ENCODE results near the gene SLC26A11. TPM values are rescaled to one million over a fixed set of nuclear protein-coding genes. Genes with fewer than 3 reads are reported as not detected.
"Not testable (repeated sequence)": the region's sequence is repeated elsewhere in the genome, so short reads cannot be mapped to it uniquely, and the experiment has no call there.

SLC26A11 gene
- total RNA-seq, 4 donors from 2014 or later, result 13.2 to 24.7 (median 17.0) TPM

DNA sequence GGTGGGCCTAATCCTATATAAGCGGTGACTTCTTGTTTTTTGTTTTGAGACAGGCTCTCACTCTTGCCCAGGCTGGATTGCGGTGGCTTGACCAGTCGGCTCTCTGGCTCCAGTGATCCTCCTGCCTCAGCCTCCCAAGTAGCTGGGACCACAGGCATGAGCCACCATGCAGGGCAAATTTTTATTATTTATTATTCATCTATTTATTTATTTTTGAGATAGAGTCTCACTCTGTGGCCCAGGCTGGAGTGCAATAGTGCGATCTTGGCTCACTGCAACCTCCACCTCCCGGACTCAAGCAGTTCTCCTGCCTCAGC, 35.8 kb downstream of the SLC26A11 start:
- Histone ChIP-seq H3K4me3 (no peak overlapping the region), H3K27me3 (no peaks in the 10 kb centered on the region), H3K36me3 (no peaks in the 10 kb centered on the region), H3K4me1 (peaks cover 4 to 51% (median 21%) of the 10 kb centered on the region in 4 donors), H3K9me3 (no peaks in the 10 kb centered on the region), H3K27ac (no peak overlapping the region)
- no peak for TF ChIP-seq POLR2AphosphoS5 (IDR thresholded peaks at IDR 0.05)
- intact Hi-C loops (cut with DNase I; ENCODE audit: low total_unique reads) (no loop called here), in situ Hi-C loops (cut with MboI; ENCODE audit: low pct_ligation_motif_present in 1 of 4, low pct_unique_long_range_greater_than_20kb in 1 of 4, low sequenced_read_pairs in 3 of 4) (no loop called here)
- DNase-seq, result no peak
- 93 to 98% methylated on average over 3 to 5 of the region's 5 CpGs for WGBS, 2 donors (ENCODE audit: low coverage in 1 of 2)

DNA sequence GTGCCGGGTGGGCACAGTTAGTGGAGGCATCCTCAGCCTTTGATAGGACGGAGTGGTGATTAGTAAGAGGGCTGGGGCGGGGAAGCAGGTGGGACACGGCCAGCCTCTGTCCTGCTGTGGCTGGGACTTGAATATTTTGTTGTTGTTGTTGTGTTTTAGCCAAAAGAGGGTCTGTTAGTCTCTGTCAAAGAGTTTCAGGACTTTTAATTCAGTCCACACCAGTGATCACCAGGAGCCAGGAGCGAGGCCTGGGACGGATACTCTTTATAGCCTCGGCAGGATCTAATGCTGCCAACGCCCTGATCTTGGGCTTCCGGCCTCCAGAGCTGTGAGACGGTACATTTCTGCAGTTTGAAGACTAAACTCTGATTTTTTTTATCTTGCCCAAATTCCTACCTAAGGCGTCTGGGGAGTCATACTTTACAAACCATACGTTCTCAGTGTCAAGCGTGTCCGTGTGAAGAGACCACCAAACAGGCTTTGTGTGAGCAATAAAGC, 37.5 kb downstream of the SLC26A11 start:
- no peaks in the 10 kb centered on the region for H3K27me3 ChIP-seq
- in situ Hi-C loops (cut with MboI; ENCODE audit: low pct_ligation_motif_present in 1 of 4, low pct_unique_long_range_greater_than_20kb in 1 of 4, low sequenced_read_pairs in 3 of 4) (no loop called here), intact Hi-C loops (cut with DNase I; ENCODE audit: low total_unique reads) (no loop called here)
- 56% methylated on average over 14 of the region's 14 CpGs; no CpG with 5 or more reads in 1 of the 2 donors for WGBS, 2 donors (ENCODE audit: low coverage in 1 of 2)
- DNase-seq, result peak; percentile 68
- H3K4me1 ChIP-seq, result peaks cover 15 to 65% (median 35%) of the 10 kb centered on the region in 4 donors
- no peak overlapping the region for H3K4me3 ChIP-seq
- TF ChIP-seq, protein P1, sequence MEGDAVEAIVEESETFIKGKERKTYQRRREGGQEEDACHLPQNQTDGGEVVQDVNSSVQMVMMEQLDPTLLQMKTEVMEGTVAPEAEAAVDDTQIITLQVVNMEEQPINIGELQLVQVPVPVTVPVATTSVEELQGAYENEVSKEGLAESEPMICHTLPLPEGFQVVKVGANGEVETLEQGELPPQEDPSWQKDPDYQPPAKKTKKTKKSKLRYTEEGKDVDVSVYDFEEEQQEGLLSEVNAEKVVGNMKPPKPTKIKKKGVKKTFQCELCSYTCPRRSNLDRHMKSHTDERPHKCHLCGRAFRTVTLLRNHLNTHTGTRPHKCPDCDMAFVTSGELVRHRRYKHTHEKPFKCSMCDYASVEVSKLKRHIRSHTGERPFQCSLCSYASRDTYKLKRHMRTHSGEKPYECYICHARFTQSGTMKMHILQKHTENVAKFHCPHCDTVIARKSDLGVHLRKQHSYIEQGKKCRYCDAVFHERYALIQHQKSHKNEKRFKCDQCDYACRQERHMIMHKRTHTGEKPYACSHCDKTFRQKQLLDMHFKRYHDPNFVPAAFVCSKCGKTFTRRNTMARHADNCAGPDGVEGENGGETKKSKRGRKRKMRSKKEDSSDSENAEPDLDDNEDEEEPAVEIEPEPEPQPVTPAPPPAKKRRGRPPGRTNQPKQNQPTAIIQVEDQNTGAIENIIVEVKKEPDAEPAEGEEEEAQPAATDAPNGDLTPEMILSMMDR (IDR thresholded peaks at IDR 0.05), result no peak
- no peak for TF ChIP-seq EP300 (IDR thresholded peaks at IDR 0.05; ENCODE audit: low read depth)
- no peak for TF ChIP-seq POLR2AphosphoS5 (IDR thresholded peaks at IDR 0.05)
- no peak for TF ChIP-seq POLR2A (IDR thresholded peaks at IDR 0.05)
- H3K9me3 ChIP-seq, result no peaks in the 10 kb centered on the region
- peak overlapping the region; percentile 11 to 96 (median 54) for H3K27ac ChIP-seq
- no peaks in the 10 kb centered on the region for H3K36me3 ChIP-seq

DNA sequence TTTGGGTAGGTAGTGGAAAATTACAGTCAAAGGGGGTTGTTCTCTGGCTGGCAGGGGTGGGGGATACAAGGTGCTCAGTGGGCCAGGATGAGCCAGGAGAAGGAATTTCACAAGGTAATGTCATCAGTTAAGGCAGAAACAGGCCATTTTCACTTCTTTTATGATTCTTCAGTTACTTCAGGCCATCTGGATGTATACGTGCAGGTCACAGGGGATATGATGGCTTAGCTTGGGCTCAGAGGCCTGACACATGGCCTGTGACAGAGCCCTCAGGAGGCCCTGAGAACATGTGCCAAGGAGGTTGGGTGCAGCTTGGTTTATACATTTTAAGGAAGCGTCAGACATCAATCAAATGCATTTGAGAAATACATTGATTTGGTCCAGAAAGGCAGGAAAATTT, 38.1 kb downstream of the SLC26A11 start:
- H3K4me3 ChIP-seq; H3K9me3 ChIP-seq; H3K36me3 ChIP-seq; intact Hi-C loops (cut with DNase I; ENCODE audit: low total_unique reads); DNase-seq; H3K27me3 ChIP-seq; in situ Hi-C loops (cut with MboI; ENCODE audit: low pct_ligation_motif_present in 1 of 4, low pct_unique_long_range_greater_than_20kb in 1 of 4, low sequenced_read_pairs in 3 of 4): not testable (repeated sequence)
- peaks cover 19 to 68% (median 40%) of the 10 kb centered on the region in 4 donors for H3K4me1 ChIP-seq
- WGBS, 2 donors (ENCODE audit: low coverage in 1 of 2), result 62% methylated on average over 2 of the region's 2 CpGs; no CpG with 5 or more reads in 1 of the 2 donors
- H3K27ac ChIP-seq, result peak overlapping the region; percentile 11 to 96 (median 54)

DNA sequence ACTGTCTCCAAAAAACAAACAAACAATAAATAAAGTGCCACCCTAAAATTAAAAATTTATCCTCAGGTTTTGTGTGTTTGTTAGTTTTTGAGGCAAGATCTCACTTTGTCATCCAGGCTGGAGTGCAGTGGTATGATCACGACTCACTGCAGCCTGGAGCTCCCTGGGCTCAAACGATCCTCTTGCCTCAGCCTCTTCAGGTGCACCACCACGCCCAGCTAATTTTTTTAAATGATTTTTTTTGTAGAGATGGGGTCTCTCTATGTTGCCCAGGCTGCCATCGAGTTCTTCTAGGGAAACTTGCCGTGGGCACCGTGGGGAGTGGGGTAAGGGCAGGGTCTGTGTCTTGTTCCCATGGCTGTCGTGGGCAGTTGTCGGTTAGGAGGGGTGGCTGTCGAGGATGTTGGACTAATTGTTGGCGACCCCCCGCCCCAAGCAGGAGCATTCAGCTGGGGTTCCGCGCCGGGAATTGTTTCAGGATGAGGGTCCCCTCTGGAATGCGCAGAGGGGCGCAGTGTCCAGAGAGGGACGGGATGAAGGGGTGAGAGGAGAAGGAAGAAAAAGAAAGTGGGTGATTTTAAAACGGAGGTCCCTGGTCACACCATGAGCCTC, 39.3 kb downstream of the SLC26A11 start:
- no peak for DNase-seq
- H3K4me1 ChIP-seq, result peaks cover 16 to 76% (median 49%) of the 10 kb centered on the region in 4 donors
- H3K9me3 ChIP-seq, result no peaks in the 10 kb centered on the region
- TF ChIP-seq, protein P1 (IDR thresholded peaks at IDR 0.05), result no peak
- no peak for TF ChIP-seq EP300 (IDR thresholded peaks at IDR 0.05; ENCODE audit: low read depth)
- no peak for TF ChIP-seq POLR2A (IDR thresholded peaks at IDR 0.05)
- no peak for TF ChIP-seq POLR2AphosphoS5 (IDR thresholded peaks at IDR 0.05)
- H3K27me3 ChIP-seq, result no peaks in the 10 kb centered on the region
- 44 to 51% methylated on average over 6 to 18 of the region's 18 CpGs for WGBS, 2 donors (ENCODE audit: low coverage in 1 of 2)
- H3K36me3 ChIP-seq, result no peaks in the 10 kb centered on the region
- peak overlapping the region; percentile 90 to 96 (median 96) for H3K27ac ChIP-seq
- intact Hi-C loops (cut with DNase I; ENCODE audit: low total_unique reads) (no loop called here), in situ Hi-C loops (cut with MboI; ENCODE audit: low pct_ligation_motif_present in 1 of 4, low pct_unique_long_range_greater_than_20kb in 1 of 4, low sequenced_read_pairs in 3 of 4) (no loop called here)
- peak overlapping the region; percentile 21 to 84 (median 74) for H3K4me3 ChIP-seq

DNA sequence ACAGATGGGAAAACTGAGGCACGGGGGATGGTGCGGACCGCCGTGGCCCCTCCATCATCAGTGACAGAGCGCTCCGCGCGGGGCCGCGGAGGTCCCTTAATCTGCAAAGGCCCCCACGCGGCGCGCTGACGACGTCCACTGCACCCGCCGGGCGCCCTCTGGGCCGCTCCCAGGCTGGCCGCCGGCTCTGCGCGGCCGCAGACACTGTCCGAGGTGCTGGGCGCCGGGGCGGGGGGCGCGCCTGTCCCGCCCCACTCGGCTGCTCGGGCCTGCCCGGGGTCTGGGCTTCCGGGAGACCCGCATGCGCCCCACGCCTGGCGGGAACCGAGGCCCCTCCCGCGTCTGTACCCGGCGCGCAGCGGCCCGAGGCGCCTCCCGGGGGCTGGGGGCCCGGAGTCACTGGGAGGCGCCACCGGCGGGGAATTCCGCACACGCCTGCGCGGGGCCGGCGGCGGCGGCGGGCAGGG, 39.9 kb downstream of the SLC26A11 start:
- TF ChIP-seq EP300 (IDR thresholded peaks at IDR 0.05; ENCODE audit: low read depth) (no peak), POLR2AphosphoS5 (IDR thresholded peaks at IDR 0.05) (peak in 2 of 3 donors; percentile 29 to 48)
- TF ChIP-seq, protein P1 (IDR thresholded peaks at IDR 0.05), result peak in 1 of 5 experiments; percentile 9
- in situ Hi-C loops (cut with MboI; ENCODE audit: low pct_ligation_motif_present in 1 of 4, low pct_unique_long_range_greater_than_20kb in 1 of 4, low sequenced_read_pairs in 3 of 4), result no loop called here
- no peaks in the 10 kb centered on the region for H3K27me3 ChIP-seq
- H3K4me3 ChIP-seq, result peak overlapping the region; percentile 21 to 84 (median 74)
- 1% methylated on average over 29 of the region's 63 CpGs; no CpG with 5 or more reads in 1 of the 2 donors for WGBS, 2 donors (ENCODE audit: low coverage in 1 of 2)
- H3K36me3 ChIP-seq, result no peaks in the 10 kb centered on the region
- H3K9me3 ChIP-seq, result no peaks in the 10 kb centered on the region
- intact Hi-C loops (cut with DNase I; ENCODE audit: low total_unique reads), result no loop called here
- DNase-seq, result peak; percentile 73
- H3K27ac ChIP-seq, result peak overlapping the region; percentile 90 to 96 (median 96)
- H3K4me1 ChIP-seq, result peaks cover 15 to 73% (median 44%) of the 10 kb centered on the region in 4 donors

Data from transverse colon (tissue), 4 donors.